SH-SY5Y (cell line): ENCODE data around the gene PPM1K.

ENCODE experiments used
- GATA2 ChIP-seq: IDR thresholded peaks from 2 replicates; pipeline ENCODE4 v1.6.1; 2011; ENCODE audit warnings: mild to moderate bottlenecking, low read depth, low read length
- GATA3 ChIP-seq: IDR thresholded peaks from 2 replicates; pipeline ENCODE4 v1.6.1; 2011; ENCODE audit warnings: low read depth, mild to moderate bottlenecking, low read length, moderate library complexity

GRCh38 chr4:88244816-88245579 is 39.4 kb downstream of the PPM1K start:
- TF ChIP-seq GATA2 (no peak), GATA3 (no peak)
